GM19240 (cell line): ENCODE results near the gene AGFG1.

Experiments
- DNase-seq: peaks from one replicate; pipeline ENCODE4 v3.0.0; 2011; ENCODE audit warnings: low spot score; ENCODE audit not compliant: insufficient read length

Gene AGFG1

DNA sequence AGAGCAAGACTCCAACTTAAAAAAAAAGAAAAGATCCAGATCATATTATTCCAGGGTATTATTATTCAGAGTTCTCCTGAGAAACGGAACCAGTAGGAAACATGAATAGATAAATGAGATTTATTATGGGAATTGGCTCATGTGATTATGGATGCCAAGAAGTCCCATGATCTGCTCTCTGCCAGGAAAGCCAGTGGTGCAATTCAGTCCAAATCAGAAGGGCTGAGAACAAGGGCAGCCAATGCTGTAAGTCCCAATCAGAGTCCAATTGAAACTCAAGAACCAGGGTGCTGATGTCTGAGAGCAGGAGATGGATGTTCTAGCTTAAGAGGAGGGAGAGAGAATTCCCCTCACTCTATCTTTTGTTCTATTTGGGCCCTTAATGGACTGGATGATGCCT is 134.5 kb downstream of the AGFG1 start:
- no peak for DNase-seq

DNA sequence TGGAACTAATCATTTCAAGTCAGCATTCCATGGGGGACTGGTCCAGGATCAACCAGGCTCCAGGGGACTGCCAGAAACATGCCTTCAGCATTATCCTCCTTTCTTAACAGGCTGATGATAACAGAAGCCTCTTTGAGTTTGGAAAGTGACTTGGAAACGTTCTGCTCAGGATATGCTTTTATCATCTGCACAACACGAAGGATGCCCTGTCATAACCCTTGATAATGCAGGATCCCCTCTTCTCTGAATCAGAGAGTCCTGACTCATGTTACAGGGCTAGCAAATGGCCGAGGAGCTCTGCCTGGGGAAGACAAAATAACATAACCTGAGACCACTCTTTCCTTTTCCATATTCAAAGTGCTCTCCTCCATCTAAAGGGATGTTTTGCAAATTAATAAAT is 136.0 kb downstream of the AGFG1 start:
- no peak for DNase-seq

DNA sequence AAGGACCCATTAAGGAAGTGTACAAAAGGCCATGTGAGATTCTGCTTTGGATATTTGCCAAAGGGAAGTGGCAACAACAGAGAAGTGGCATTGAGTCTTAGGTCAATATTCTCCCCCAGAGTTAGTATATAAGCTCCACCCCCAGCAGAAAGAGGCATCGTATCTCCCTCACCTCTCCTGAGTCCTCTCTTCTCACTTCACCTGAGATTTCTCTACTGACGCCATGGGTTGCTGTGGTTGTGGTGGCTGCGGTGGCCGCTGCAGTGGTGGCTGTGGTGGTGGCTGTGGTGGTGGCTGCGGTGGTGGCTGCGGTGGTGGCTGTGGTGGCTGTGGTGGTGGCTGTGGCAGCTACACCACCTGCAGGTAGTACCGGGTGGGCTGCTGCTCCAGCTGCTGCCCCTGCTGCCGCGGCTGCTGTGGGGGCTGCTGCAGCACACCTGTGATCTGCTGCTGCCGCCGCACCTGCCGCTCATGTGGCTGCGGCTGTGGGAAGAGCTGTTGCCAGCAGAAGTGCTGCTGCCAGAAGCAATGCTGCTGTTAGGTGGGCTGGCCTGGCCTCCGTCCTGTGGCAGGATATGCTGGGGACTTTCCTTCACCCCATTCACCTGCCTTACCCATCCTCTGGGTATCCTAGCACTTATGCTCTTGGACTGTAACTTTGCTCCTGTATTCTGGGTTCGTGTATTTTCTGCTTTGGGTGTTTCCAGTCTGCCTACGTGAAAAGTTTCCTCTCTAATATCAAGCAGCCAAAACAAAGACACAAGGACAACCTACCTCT is 136.8 kb downstream of the AGFG1 start:
- DNase-seq, result no peak

DNA sequence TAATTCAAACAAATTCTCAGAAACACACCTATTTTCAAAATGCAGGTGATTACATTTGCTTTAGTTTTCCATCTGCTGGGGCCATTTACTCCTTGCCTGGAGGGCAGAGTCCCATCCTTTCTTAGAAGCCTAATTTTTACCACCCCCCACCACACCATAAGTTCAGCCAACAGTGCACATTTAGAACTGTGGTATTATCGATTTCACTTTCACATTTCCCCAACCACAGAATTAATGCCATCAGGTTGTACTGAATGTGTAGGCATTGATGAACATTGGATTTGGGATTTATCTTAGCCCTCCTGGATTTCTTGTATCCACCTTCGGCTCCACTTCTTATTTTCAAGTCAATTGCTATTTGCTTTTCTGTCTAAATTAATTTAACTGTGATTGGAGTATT is 138.2 kb downstream of the AGFG1 start:
- DNase-seq, result no peak
